A549 treated with ZK216348 at 1 μM for 4 hours (cell line): Measurements from ENCODE around the gene PLPPR2. TPM values are rescaled to one million over a fixed set of nuclear protein-coding genes. Genes with fewer than 3 reads are reported as not detected.

Source experiments
- total RNA-seq: library from RNA; stranded (reverse); fragments of 200-300 nt; extraction: Qiagen RNA extraction; gene quantifications from 5 replicates; pipeline ENCODE4 v1.2.3, GENCODE V29; 2022; ENCODE audit warnings: low read depth

Gene PLPPR2, protein sequence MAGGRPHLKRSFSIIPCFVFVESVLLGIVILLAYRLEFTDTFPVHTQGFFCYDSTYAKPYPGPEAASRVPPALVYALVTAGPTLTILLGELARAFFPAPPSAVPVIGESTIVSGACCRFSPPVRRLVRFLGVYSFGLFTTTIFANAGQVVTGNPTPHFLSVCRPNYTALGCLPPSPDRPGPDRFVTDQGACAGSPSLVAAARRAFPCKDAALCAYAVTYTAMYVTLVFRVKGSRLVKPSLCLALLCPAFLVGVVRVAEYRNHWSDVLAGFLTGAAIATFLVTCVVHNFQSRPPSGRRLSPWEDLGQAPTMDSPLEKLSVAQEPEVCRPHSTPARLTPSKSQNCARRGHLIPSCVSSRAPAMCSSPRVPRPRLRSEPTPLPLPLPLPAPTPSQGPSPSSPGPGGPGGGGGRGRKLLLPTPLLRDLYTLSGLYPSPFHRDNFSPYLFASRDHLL
- 5.8 to 10.6 TPM (median 9.4 TPM) in 5 replicates for total RNA-seq

DNA sequence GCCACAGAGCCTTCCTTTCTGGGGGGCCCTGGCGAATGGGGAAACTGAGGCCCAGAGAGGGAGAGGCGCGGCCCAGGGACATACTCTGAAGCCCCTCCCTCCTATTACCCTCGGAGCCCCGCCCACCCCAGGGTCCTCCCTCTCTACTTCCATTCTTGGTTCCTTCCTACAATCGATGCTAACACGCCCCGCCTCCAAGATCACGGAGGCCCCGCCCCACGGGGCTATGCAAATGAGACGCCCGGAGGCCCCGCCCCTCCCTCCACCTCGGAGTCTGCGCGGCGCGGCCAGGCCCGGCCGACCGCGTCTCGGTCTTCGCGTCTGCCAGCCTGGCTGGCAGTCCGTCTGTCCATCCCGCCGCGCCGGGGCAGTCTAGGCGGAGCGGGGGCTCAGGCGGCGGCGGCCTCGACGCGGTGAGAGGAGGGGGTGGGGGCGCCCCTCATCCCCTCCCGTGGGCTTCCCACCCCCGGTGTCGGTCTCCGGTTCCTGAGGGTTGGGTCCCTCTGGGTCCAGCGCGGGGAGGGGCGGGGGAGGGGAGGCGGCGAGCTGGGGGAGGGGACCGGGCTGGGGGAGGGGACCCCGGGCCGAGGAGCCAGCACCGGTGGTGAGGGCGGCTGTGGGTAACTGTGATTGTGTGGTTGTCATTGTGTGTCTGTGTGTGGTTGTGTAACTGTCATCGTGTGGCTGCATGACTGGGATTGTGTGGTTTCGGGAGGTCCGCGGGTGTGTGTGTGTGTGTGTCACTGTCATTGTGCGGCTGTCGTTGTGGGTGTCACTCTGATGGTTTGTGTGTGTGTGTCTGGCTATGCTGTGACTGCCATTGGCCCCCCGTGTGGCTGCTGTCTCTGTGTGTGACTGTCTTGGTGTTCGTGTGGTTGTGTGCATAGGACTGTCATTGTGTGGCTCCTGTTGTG, at the start of gene PLPPR2:
PLPPR2 (plus strand) TSS at position 273 of the 914 bp plus-strand sequence. CDS start 2,242 bp downstream, outside the sequence.

DNA sequence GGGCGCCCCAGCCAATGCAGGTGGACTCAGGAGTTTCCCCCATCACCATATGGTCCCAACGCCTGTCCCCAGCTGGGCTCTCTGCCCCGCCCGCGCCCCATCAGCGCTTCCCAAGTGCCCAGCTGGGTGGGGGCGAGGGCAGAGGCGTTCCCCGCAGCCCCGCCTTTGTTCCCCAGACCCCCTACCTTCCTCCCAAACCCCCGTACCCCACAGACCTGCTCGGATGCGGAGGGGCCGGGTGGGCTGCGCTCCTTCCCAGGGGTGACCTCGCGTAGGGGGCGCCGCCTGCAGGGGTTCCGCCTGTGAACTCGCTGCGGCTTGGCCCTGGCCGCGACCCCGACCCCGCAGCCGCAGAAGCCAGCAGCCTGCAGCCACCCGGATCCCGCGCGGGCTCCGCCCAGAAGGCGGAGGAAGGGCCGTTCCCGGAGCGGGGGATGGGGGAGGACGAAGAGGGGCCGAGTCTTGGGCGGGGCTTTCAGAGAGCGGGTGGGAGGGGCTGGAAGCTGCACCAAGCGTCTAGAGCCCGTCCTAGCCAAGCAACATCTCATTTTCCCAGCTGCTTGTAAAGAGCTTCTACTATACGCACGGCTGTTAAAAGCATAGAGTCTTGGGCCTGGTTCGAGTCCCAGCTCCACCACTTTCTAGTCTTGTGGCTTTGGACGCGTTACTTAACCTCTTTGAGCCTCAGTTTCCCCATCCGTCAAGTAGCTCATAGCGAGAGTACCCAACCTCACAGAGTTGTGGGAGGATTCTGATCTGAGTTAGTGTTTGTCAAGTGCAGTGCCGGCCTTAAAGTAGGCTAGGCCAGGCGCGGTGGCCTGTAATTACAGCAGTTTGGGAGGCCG, 15.8 kb upstream of the PLPPR2 start, which contains the start of gene RAB3D:
RAB3D (minus strand) TSS at position 404 of the 845 bp plus-strand sequence. CDS start 2,258 bp downstream, outside the sequence.

DNA sequence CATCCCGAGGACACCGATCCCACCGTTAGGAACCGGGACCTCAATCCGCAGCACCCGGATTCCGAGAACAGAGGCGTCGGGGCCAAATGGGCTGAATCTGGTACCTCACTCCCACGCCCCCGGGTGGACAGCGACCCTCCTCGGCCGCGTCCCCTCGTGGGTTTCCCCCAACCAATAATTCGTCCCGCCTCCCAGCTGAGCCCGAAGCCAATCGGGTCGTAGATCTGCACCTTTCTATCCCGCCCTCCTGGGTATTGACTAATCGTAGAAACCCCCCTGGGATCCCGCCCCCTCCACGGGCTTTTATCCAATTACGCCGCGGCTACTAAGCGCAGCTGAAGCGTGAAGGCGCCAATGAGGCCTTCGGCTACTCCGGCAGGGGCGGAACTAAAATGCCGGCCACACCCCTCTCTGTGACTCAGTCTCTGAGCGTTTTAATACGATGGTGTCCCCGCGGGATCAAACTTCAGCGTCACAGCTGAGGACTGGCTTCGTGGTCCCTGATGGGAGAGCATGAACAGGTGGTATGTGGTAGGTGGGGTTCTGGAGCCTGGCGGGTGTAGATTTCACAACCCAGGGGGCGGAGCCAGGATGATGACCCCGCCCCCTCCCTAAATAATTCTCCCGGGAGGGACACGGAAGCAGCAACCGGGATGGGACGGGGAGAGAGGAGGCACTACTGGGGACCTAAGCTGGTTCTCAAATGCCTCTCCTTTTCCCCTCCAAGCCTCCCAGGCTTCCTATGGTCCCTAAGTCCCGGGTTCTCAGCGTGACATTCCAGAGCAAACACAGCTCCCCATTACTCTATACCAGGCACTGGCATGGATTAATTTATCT, 8.9 kb upstream of the PLPPR2 start, which contains the start of the genes CCDC159 and TMEM205:
CCDC159 (plus strand) TSS at position 416 of the 837 bp plus-strand sequence; CDS start at position 504, 88 bp downstream.
TMEM205 (minus strand) TSS at position 165 of the 837 bp plus-strand sequence. CDS start 649 bp downstream, outside the sequence.

DNA sequence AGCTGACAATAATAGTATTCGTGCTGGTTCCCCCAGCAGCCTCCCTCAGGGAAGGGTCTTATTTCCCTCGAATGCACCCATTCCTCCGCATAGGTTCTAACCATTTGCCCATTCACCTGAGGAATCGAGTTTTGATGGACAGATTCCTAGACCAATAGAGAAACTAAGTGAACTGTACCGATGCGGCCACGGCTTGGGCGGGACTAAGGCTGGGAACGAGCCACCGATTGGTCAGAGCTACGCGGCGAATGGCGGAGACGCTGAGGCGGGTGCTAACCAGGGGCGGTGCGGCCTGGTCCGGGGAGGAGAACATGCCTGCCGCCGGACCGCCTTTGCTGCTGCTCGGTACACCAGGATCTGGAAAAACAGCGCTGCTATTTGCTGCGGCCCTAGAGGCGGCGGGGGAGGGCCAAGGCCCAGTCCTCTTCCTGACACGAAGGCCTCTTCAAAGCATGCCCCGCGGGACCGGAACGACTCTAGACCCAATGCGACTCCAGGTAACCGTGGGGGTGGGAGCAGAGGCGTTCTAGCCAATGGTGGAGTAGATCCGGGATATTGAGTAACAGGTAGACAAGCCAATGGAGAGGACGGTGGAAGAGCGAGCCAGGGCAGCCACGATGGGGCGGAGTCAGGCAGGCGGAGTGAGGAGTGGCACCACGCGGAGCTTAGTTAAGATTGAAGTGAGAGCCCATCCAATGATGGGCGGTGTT, 19.4 kb downstream of the PLPPR2 start, which contains the start of gene SWSAP1:
SWSAP1 (plus strand) TSS at position 234 of the 710 bp plus-strand sequence; CDS start at position 249, 15 bp downstream.

Other genes starting within 250 kb of the PLPPR2 start
- 14.2 to 17.8 TPM (median 16.2 TPM) in 5 replicates for gene SPC24, start 199.7 kb upstream of the PLPPR2 start, total RNA-seq
- 34.6 to 59.3 TPM (median 46.8 TPM) in 5 replicates for gene KANK2, start 157.9 kb upstream of the PLPPR2 start, total RNA-seq
- not detected in 5 replicates for gene ANGPTL8, start 115.8 kb upstream of the PLPPR2 start, total RNA-seq
- 5.3 to 11.8 TPM (median 9.6 TPM) in 5 replicates for gene DOCK6, start 92.9 kb upstream of the PLPPR2 start, total RNA-seq
- not detected in 5 replicates for gene TSPAN16, start 59.3 kb upstream of the PLPPR2 start, total RNA-seq
- gene RAB3D, start 15.8 kb upstream of the PLPPR2 start, total RNA-seq, result 3.2 to 4.8 TPM (median 3.7 TPM) in 5 replicates
- 85.8 to 127 TPM (median 117 TPM) in 5 replicates for gene TMEM205, start 9.2 kb upstream of the PLPPR2 start, total RNA-seq
- gene CCDC159, start 8.9 kb upstream of the PLPPR2 start, total RNA-seq, result 2.5 to 5.1 TPM (median 4.9 TPM) in 5 replicates
- gene SWSAP1, start 19.2 kb downstream of the PLPPR2 start, total RNA-seq, result 1.1 to 2.5 TPM (median 2.1 TPM) in 5 replicates
- gene EPOR, start 28.9 kb downstream of the PLPPR2 start, total RNA-seq, result 2.7 to 6.1 TPM (median 4.9 TPM) in 5 replicates
- gene RGL3, start 63.9 kb downstream of the PLPPR2 start, total RNA-seq, result 1.7 to 2.7 TPM (median 2.2 TPM) in 5 replicates
- gene ODAD3, start 79.7 kb downstream of the PLPPR2 start, total RNA-seq, result 1.1 to 2.1 TPM (median 1.3 TPM) in 5 replicates
- 216 to 282 TPM (median 266 TPM) in 5 replicates for gene PRKCSH, start 80.2 kb downstream of the PLPPR2 start, total RNA-seq
- gene ELAVL3, start 125.6 kb downstream of the PLPPR2 start, total RNA-seq, result 0.05 to 0.19 TPM (median 0.13 TPM) in 3 of 5 replicates, not detected in the others
- 2.8 to 4.9 TPM (median 4.0 TPM) in 5 replicates for gene ZNF653, start 150.4 kb downstream of the PLPPR2 start, total RNA-seq
- 22.5 to 35.8 TPM (median 34.6 TPM) in 5 replicates for gene ECSIT, start 173.7 kb downstream of the PLPPR2 start, total RNA-seq
- gene CNN1, start 183.4 kb downstream of the PLPPR2 start, total RNA-seq, result 0.17 to 0.68 TPM (median 0.42 TPM) in 5 replicates
- 84.5 to 121 TPM (median 104 TPM) in 5 replicates for gene ELOF1, start 203.8 kb downstream of the PLPPR2 start, total RNA-seq
- gene ACP5, start 222.2 kb downstream of the PLPPR2 start, total RNA-seq, result 0.41 TPM in 1 of 5 replicates, not detected in the others
- 3.4 to 5.5 TPM (median 3.6 TPM) in 5 replicates for gene ZNF627, start 242.1 kb downstream of the PLPPR2 start, total RNA-seq